Panc1 (cell line): ENCODE measurements around the gene MGA. TPM values are rescaled to one million over a fixed set of nuclear protein-coding genes. Genes with fewer than 3 reads are reported as not detected.

ENCODE experiments used
- ATAC-seq: fragments of 200-7000 bp; cut with Tn5 transposase; 2 replicates; pipeline ENCODE4 v1.9.1; 2020; ENCODE audit warnings: mild to moderate bottlenecking, moderate library complexity
- BruUV-seq: library from RNA; stranded (reverse); fragments of 400-500 nt; replicated peaks from 2 replicates; lab custom pipeline; 2021; lab: Mats Ljungman, UMichigan
- CTCF ChIA-PET: fragments of 300-600 bp; sonication (Branson Sonifier 250); formaldehyde crosslinking; loops from one replicate; lab custom pipeline; 2022; ENCODE audit warnings: antibody characterized with exemption; lab: Charles Lee
- POLR2A ChIA-PET: fragments of 300-600 bp; sonication (Branson Sonifier 250); formaldehyde crosslinking; loops from one replicate; lab custom pipeline; 2022; ENCODE audit warnings: antibody characterized with exemption; lab: Charles Lee
- DNase-seq: peaks from one replicate; pipeline ENCODE4 v3.0.0-alpha.2; 2010; ENCODE audit warnings: low read depth, low spot score
- H3K27ac ChIP-seq: 2 replicates; pipeline ENCODE4 v1.5.1; 2011; ENCODE audit warnings: mild to moderate bottlenecking, low read length, inconsistent platforms
- H3K27me3 ChIP-seq: fragments of 200-500 bp; sonication (Bioruptor generic); 2 replicates; pipeline ENCODE4 v1.6.0; 2014; ENCODE audit warnings: low read length, inconsistent platforms; ENCODE audit not compliant: control insufficient read depth, insufficient read depth
- H3K36me3 ChIP-seq: fragments of 200-500 bp; sonication (Bioruptor generic); 2 replicates; pipeline ENCODE4 v1.5.1; 2014; ENCODE audit warnings: inconsistent platforms, mild to moderate bottlenecking, low read length, moderate library complexity; ENCODE audit not compliant: control insufficient read depth, insufficient read depth
- H3K4me1 ChIP-seq: 2 replicates; pipeline ENCODE4 v1.5.1; 2011; ENCODE audit warnings: inconsistent platforms, mild to moderate bottlenecking, low read length, moderate library complexity; ENCODE audit not compliant: control insufficient read depth, insufficient read depth
- H3K4me3 ChIP-seq, 2 experiments: 2 replicates each; pipeline ENCODE4 v1.5.1; 2011 to 2012; ENCODE audit warnings: low read depth in 2 of 2, low read length in 2 of 2, mild to moderate bottlenecking in 2 of 2, inconsistent platforms in 1 of 2, moderate library complexity in 1 of 2
- H3K9me3 ChIP-seq: fragments of 200-500 bp; sonication (Bioruptor generic); 2 replicates; pipeline ENCODE4 v1.5.1; 2014; ENCODE audit warnings: low read depth, mild to moderate bottlenecking, inconsistent platforms, low read length, moderate library complexity; ENCODE audit not compliant: control insufficient read depth, insufficient read depth
- POLR2AphosphoS5 ChIP-seq: IDR thresholded peaks from 2 replicates; pipeline ENCODE4 v1.6.1; 2012; ENCODE audit warnings: mild to moderate bottlenecking, low read depth, low read length, moderate library complexity
- SIN3A ChIP-seq: IDR thresholded peaks from 2 replicates; pipeline ENCODE4 v1.6.1; 2012; ENCODE audit warnings: low read depth, mild to moderate bottlenecking, low read length, moderate library complexity, borderline replicate concordance; ENCODE audit not compliant: insufficient read depth
- TCF7L2 ChIP-seq: IDR thresholded peaks from 2 replicates; pipeline ENCODE4 v1.6.1; 2011; ENCODE audit warnings: mild to moderate bottlenecking, low read depth, low read length, inconsistent platforms
- in situ Hi-C: cut with HindIII; loops from 2 replicates; pipeline ENCODE4 v1.10.0; 2016; ENCODE audit warnings: low sequenced_read_pairs, low pct_unique_long_range_greater_than_20kb
- intact Hi-C: fragments of 100-400 bp; cut with micrococcal nuclease; formaldehyde crosslinking; loops from one replicate; pipeline ENCODE4 v1.10.0; 2022; ENCODE audit not compliant: unreplicated experiment
- total RNA-seq: library from RNA; stranded (reverse); gene quantifications from one replicate; pipeline ENCODE4 v1.2.1, GENCODE V29; 2021; ENCODE audit not compliant: unreplicated experiment
- TF ChIP-seq, protein P1 (sequence below), 2 experiments: IDR thresholded peaks; 2 replicates each; pipeline ENCODE4 v1.6.1; 2011 to 2012; ENCODE audit warnings: low read depth in 2 of 2, control low read depth in 1 of 2, low read length in 1 of 2, mild to moderate bottlenecking in 1 of 2, moderate library complexity in 1 of 2; ENCODE audit not compliant: insufficient read depth in 1 of 2
- TF ChIP-seq, protein P2 (sequence below): fragments of 450-650 bp; IDR thresholded peaks from 2 replicates; pipeline ENCODE4 v1.5.1; 2017; ENCODE audit warnings: mild to moderate bottlenecking

The MGA gene
- total RNA-seq, 1 experiment from 2014 or later, result 43.6 TPM

DNA sequence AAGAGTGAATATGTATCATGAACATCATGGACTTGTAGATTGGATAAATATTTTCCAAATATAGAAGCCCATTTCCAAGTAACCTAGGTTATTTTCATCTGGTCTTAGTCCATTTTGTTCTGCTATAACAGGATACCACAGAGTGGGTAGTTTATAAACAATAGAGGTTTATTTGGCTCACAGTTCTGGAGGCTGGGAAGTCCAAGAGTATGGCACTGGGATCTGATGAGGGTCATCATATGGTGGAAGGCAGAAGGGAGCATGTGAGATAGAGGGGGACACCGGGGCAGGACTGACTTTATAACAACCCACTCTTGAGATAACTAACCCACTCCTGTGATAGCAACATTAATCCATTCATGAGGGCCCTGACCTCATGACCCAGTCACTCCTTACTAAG is 9.4 kb upstream of the MGA start:
- ChIA-PET CTCF (no interaction called here), POLR2A (no interaction called here)
- DNase-seq (no peak), ATAC-seq (0 out of 2 replicates have a peak, but pooled peaks have one; percentile 37)
- Histone ChIP-seq H3K4me1 (peaks cover 7% of the 10 kb centered on the region; the same call in 1 of the 2 replicates), H3K27ac (no peak overlapping the region), H3K4me3 (no peak overlapping the region), H3K27me3 (no peaks in the 10 kb centered on the region), H3K9me3 (no peaks in the 10 kb centered on the region), H3K36me3 (no peaks in the 10 kb centered on the region)
- TF ChIP-seq TCF7L2 (no peak), POLR2AphosphoS5 (no peak), SIN3A (no peak)
- TF ChIP-seq, protein P1, sequence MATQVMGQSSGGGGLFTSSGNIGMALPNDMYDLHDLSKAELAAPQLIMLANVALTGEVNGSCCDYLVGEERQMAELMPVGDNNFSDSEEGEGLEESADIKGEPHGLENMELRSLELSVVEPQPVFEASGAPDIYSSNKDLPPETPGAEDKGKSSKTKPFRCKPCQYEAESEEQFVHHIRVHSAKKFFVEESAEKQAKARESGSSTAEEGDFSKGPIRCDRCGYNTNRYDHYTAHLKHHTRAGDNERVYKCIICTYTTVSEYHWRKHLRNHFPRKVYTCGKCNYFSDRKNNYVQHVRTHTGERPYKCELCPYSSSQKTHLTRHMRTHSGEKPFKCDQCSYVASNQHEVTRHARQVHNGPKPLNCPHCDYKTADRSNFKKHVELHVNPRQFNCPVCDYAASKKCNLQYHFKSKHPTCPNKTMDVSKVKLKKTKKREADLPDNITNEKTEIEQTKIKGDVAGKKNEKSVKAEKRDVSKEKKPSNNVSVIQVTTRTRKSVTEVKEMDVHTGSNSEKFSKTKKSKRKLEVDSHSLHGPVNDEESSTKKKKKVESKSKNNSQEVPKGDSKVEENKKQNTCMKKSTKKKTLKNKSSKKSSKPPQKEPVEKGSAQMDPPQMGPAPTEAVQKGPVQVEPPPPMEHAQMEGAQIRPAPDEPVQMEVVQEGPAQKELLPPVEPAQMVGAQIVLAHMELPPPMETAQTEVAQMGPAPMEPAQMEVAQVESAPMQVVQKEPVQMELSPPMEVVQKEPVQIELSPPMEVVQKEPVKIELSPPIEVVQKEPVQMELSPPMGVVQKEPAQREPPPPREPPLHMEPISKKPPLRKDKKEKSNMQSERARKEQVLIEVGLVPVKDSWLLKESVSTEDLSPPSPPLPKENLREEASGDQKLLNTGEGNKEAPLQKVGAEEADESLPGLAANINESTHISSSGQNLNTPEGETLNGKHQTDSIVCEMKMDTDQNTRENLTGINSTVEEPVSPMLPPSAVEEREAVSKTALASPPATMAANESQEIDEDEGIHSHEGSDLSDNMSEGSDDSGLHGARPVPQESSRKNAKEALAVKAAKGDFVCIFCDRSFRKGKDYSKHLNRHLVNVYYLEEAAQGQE (IDR thresholded peaks at IDR 0.05; ENCODE audit: insufficient read depth in 1 of 2, low read depth in 2 of 2, low read length in 1 of 2), result no peak
- TF ChIP-seq, protein P2, sequence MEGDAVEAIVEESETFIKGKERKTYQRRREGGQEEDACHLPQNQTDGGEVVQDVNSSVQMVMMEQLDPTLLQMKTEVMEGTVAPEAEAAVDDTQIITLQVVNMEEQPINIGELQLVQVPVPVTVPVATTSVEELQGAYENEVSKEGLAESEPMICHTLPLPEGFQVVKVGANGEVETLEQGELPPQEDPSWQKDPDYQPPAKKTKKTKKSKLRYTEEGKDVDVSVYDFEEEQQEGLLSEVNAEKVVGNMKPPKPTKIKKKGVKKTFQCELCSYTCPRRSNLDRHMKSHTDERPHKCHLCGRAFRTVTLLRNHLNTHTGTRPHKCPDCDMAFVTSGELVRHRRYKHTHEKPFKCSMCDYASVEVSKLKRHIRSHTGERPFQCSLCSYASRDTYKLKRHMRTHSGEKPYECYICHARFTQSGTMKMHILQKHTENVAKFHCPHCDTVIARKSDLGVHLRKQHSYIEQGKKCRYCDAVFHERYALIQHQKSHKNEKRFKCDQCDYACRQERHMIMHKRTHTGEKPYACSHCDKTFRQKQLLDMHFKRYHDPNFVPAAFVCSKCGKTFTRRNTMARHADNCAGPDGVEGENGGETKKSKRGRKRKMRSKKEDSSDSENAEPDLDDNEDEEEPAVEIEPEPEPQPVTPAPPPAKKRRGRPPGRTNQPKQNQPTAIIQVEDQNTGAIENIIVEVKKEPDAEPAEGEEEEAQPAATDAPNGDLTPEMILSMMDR, result no peak
- no TSS peak for BruUV-seq
- in situ Hi-C loops, result no loop called here
- intact Hi-C loops, result no loop called here

DNA sequence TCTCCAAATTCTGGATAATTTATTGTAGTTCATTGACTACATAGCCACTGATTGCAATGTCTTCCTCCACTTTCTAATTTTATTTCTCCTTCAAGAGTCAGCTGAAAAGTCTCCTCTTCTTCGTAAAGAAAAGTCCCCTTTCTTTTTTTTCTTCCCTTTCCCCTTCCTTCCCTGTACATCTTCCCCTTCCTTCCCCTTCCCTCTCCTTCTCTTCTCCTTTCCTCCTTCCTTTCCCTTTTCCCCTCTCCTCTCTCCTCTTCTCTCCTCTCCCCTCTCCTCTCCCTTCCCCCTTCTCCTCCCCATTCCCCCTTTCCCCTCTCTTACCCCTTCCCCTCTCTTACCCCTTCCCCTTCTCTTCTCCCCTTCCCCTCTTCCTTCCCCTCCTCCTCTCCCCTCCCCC is 8.8 kb upstream of the MGA start:
- in situ Hi-C loops, result no loop called here
- TF ChIP-seq TCF7L2 (no peak), POLR2AphosphoS5 (no peak), SIN3A (no peak)
- TF ChIP-seq, protein P2, result no peak
- TF ChIP-seq, protein P1 (IDR thresholded peaks at IDR 0.05; ENCODE audit: insufficient read depth in 1 of 2, low read depth in 2 of 2, low read length in 1 of 2), result no peak
- ChIA-PET POLR2A (interaction anchor here (0.6 kb wide), 1 partner anchor 25 kb away, joined by 3 read pairs; no protein-coding TSS in a partner anchor), CTCF (no interaction called here)
- Histone ChIP-seq H3K36me3 (no peaks in the 10 kb centered on the region), H3K27me3 (no peaks in the 10 kb centered on the region), H3K9me3 (no peaks in the 10 kb centered on the region), H3K4me1 (peaks cover 8% of the 10 kb centered on the region; the same call in 1 of the 2 replicates), H3K4me3 (no peak overlapping the region), H3K27ac (no peak overlapping the region)
- intact Hi-C loops, result no loop called here
- ATAC-seq (no peak), DNase-seq (no peak)
- BruUV-seq, result no TSS peak
